Gastrocnemius medialis (tissue), 4 donors: ENCODE data around the gene SUSD4.

Source experiments
- POLR2A ChIP-seq, 2 donors: fragments of 450-650 bp; IDR thresholded peaks; one replicate each; pipeline ENCODE4 v1.6.1; 2017; ENCODE audit warnings: antibody characterized with exemption in 2 of 2, mild to moderate bottlenecking in 2 of 2, moderate library complexity in 2 of 2
- TF ChIP-seq, protein P1 (sequence below), 5 experiments: fragments of 450-650 bp in 3 of 5; fragments of 200-600 bp in 2 of 5; sonication (generic) in 2 of 5; IDR thresholded peaks in 4 of 5; conservative IDR thresholded peaks in 1 of 5; 1 replicate in 4 of 5; 2 replicates in 1 of 5; pipeline ENCODE4 v1.5.1; 2016 to 2019; ENCODE audit warnings: antibody characterized with exemption in 5 of 5, mild to moderate bottlenecking in 3 of 5, moderate library complexity in 3 of 5

DNA sequence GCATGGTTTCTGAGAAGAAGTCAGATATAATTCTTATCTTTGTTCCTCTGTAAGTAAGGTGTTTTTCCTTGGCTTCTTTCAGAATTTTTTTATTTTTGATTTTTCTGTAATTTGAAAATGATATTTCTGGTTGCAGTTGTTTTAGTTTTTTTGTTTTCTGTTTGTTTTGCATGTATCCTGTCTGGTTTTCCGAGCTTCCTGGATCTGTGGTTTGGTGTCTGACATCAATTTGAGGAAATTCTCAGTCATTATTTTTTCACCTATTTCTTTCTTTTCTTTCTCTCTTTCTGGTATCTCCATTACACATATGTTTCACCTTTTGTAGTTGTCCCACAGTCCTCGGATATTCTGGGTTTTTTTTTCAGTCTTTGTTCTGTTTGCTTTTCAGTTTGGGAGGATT is 123.9 kb downstream of the SUSD4 start:
- TF ChIP-seq POLR2A (IDR thresholded peaks at IDR 0.05): no peak
- TF ChIP-seq, protein P1, sequence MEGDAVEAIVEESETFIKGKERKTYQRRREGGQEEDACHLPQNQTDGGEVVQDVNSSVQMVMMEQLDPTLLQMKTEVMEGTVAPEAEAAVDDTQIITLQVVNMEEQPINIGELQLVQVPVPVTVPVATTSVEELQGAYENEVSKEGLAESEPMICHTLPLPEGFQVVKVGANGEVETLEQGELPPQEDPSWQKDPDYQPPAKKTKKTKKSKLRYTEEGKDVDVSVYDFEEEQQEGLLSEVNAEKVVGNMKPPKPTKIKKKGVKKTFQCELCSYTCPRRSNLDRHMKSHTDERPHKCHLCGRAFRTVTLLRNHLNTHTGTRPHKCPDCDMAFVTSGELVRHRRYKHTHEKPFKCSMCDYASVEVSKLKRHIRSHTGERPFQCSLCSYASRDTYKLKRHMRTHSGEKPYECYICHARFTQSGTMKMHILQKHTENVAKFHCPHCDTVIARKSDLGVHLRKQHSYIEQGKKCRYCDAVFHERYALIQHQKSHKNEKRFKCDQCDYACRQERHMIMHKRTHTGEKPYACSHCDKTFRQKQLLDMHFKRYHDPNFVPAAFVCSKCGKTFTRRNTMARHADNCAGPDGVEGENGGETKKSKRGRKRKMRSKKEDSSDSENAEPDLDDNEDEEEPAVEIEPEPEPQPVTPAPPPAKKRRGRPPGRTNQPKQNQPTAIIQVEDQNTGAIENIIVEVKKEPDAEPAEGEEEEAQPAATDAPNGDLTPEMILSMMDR (IDR thresholded peaks at IDR 0.05 in 4 of 5, conservative IDR thresholded peaks at IDR 0.05 in 1 of 5): no peak
